ENCODE data around the gene CNOT4.

GRCh38 chr7:135407884-135408283, 102.0 kb downstream of the CNOT4 start:
- no peak for TF ChIP-seq CTCF (IDR thresholded peaks at IDR 0.05; ENCODE audit: insufficient read depth, low read length)
- no peak for TF ChIP-seq POLR2AphosphoS5 (IDR thresholded peaks at IDR 0.05; ENCODE audit: low read depth)
- TF ChIP-seq GABPA (IDR thresholded peaks at IDR 0.05; ENCODE audit: low read depth), result no peak
- TF ChIP-seq REST (IDR thresholded peaks at IDR 0.05; ENCODE audit: insufficient replicate concordance, low read depth), result no peak
